HG03139 (cell line): Measurements from ENCODE around the gene PRKG1.

Experiments used
- ATAC-seq: cut with Tn5 transposase; IDR thresholded peaks from one replicate; pipeline ENCODE4 v1.9.1; 2021; ENCODE audit not compliant: unreplicated experiment

PRKG1 gene

GRCh38 chr10:51955696-51956095, 881.4 kb downstream of the PRKG1 start:
- ATAC-seq = no peak

- ATAC-seq = no peak
Observed at GRCh38 chr10:51956822-51957221, 882.5 kb downstream of the PRKG1 start.

- ATAC-seq = peak; percentile 70
Observed at GRCh38 chr10:51960494-51960895, 886.2 kb downstream of the PRKG1 start.

GRCh38 chr10:51961401-51961800, 887.1 kb downstream of the PRKG1 start:
- ATAC-seq = no peak

GRCh38 chr10:51964630-51965029, 890.3 kb downstream of the PRKG1 start:
- ATAC-seq = no peak

GRCh38 chr10:51965451-51965850, 891.2 kb downstream of the PRKG1 start:
- ATAC-seq = no peak

- no peak for ATAC-seq
Observed at GRCh38 chr10:51972733-51973346, 898.6 kb downstream of the PRKG1 start.

- ATAC-seq = no peak
Observed at GRCh38 chr10:51980752-51981151, 906.5 kb downstream of the PRKG1 start.

- no peak for ATAC-seq
Observed at GRCh38 chr10:51981731-51982130, 907.4 kb downstream of the PRKG1 start.

GRCh38 chr10:51983481-51983880, 909.2 kb downstream of the PRKG1 start:
- no peak for ATAC-seq

GRCh38 chr10:51985336-51985735, 911.0 kb downstream of the PRKG1 start:
- ATAC-seq = no peak

GRCh38 chr10:51986516-51986915, 912.2 kb downstream of the PRKG1 start:
- ATAC-seq = no peak

- ATAC-seq = no peak
Observed at GRCh38 chr10:51993475-51993874, 919.2 kb downstream of the PRKG1 start.

GRCh38 chr10:51999096-51999495, 924.8 kb downstream of the PRKG1 start:
- no peak for ATAC-seq

GRCh38 chr10:52004342-52004949, 930.2 kb downstream of the PRKG1 start:
- ATAC-seq = no peak

GRCh38 chr10:52007091-52007490, 932.8 kb downstream of the PRKG1 start:
- no peak for ATAC-seq

GRCh38 chr10:52011118-52011517, 936.8 kb downstream of the PRKG1 start:
- ATAC-seq = no peak

GRCh38 chr10:52019077-52019555, 944.8 kb downstream of the PRKG1 start:
- ATAC-seq = no peak

- no peak for ATAC-seq
Observed at GRCh38 chr10:52019656-52020055, 945.4 kb downstream of the PRKG1 start.

- ATAC-seq = no peak
Observed at GRCh38 chr10:52020173-52020572, 945.9 kb downstream of the PRKG1 start.

GRCh38 chr10:52020702-52021101, 946.4 kb downstream of the PRKG1 start:
- no peak for ATAC-seq

- ATAC-seq = no peak
Observed at GRCh38 chr10:52027055-52027705, 952.9 kb downstream of the PRKG1 start.
